ENCODE data around the gene AADACL4. TPM values are rescaled to one million over a fixed set of nuclear protein-coding genes. Genes with fewer than 3 reads are reported as not detected.

AADACL4 gene
- total RNA-seq, 4 donors from 2014 or later = not detected

- Histone ChIP-seq H3K27me3 (no peaks in the 10 kb centered on the region), H3K9me3 (no peaks in the 10 kb centered on the region), H3K4me1 (no peaks in the 10 kb centered on the region), H3K27ac (no peak overlapping the region), H3K4me3 (no peak overlapping the region), H3K36me3 (no peaks in the 10 kb centered on the region)
- TF ChIP-seq POLR2A (IDR thresholded peaks at IDR 0.05) (no peak), POLR2AphosphoS5 (IDR thresholded peaks at IDR 0.05) (no peak), EP300 (IDR thresholded peaks at IDR 0.05; ENCODE audit: low read depth) (no peak), CTCF (IDR thresholded peaks at IDR 0.05) (no peak)
- intact Hi-C loops (cut with DNase I; ENCODE audit: low total_unique reads) = no loop called here
- in situ Hi-C loops (cut with MboI; ENCODE audit: low pct_ligation_motif_present in 1 of 4, low pct_unique_long_range_greater_than_20kb in 1 of 4, low sequenced_read_pairs in 3 of 4) = no loop called here
- no peak for DNase-seq
- 13% methylated on average over 1 of the region's 1 CpG; no CpG with 5 or more reads in 1 of the 2 donors for WGBS, 2 donors (ENCODE audit: low coverage in 1 of 2)
Observed at GRCh38 chr1:12709091-12709491, 65.2 kb downstream of the AADACL4 start.

DNA sequence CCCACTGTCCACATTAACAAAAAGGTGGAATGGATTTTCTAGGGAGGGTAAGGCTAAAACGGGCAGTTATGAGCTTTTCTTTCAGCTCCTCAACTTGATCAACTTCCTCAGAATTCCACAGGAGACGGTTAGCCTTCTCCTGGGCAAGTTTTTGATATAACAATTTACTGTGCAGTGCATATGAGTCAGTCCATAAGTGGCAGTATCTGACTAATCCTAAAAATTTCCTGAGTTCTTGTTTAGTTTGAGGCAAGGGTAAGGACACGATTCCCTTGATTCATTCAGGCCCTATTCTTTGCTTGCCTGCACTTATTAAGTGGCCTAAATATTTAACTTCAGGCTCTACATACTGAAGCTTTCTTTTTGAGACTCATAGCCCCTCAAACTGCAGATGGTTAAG lies 65.8 kb downstream of the AADACL4 start:
- H3K27ac ChIP-seq = no peak overlapping the region
- WGBS, 2 donors (ENCODE audit: low coverage in 1 of 2) = 82% methylated on average over 3 of the region's 3 CpGs; no CpG with 5 or more reads in 1 of the 2 donors
- DNase-seq = no peak

DNA sequence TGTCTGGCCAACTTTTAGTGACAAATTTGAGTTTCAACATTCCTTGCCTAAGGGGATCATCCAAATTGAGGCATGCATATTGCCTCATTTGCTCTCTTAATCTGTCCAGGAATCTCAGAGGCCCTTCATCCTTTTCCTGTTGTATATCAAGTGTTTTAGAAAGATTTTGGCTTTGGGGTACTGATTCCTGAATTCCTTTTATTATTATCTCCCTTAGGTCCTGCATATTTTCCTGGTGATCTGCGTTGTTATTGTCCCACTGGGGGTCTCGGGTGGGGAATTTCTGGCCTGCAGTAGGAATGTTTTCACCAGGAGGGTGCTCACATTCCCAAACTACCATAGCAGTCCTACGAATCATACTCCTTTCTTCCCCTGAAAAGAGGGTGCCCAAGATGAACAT lies 67.7 kb downstream of the AADACL4 start:
- intact Hi-C loops (cut with DNase I; ENCODE audit: low total_unique reads) = no loop called here

More for the DNA sequence above, 65.8 kb downstream of the AADACL4 start:
- TF ChIP-seq POLR2AphosphoS5 (IDR thresholded peaks at IDR 0.05) = no peak
- no peak for TF ChIP-seq EP300 (IDR thresholded peaks at IDR 0.05; ENCODE audit: low read depth)
- no peak for TF ChIP-seq POLR2A (IDR thresholded peaks at IDR 0.05)
- no peak for TF ChIP-seq CTCF (IDR thresholded peaks at IDR 0.05)
- Histone ChIP-seq H3K27me3 (no peaks in the 10 kb centered on the region), H3K9me3 (no peaks in the 10 kb centered on the region), H3K36me3 (no peaks in the 10 kb centered on the region), H3K4me3 (no peak overlapping the region), H3K4me1 (no peaks in the 10 kb centered on the region)
- intact Hi-C loops (cut with DNase I; ENCODE audit: low total_unique reads) (no loop called here), in situ Hi-C loops (cut with MboI; ENCODE audit: low pct_ligation_motif_present in 1 of 4, low pct_unique_long_range_greater_than_20kb in 1 of 4, low sequenced_read_pairs in 3 of 4) (no loop called here)

DNA sequence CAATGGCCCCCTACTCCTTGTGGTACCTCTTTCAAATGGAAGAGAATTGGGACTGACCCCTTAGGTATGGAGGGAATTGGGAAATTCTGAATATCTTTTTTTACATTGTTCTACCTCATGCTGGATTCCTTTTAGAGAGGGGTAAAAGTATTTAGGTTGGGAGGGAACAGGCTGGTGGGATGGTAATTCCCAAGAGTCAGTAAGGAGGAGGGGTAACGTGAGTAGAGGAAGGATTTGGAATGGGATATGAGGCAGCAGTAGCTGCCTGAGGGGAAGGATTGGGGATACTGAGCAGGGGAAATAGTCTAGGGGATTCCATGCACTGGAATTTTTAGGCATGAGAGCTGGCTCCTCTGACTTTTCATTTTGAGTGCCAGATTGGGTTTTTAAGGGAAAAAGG lies 68.2 kb downstream of the AADACL4 start:
- no peaks in the 10 kb centered on the region for H3K4me1 ChIP-seq
- WGBS, 2 donors (ENCODE audit: low coverage in 1 of 2) = 69 to 83% methylated on average over 1 of the region's 1 CpG
- intact Hi-C loops (cut with DNase I; ENCODE audit: low total_unique reads) = no loop called here

More for the DNA sequence above, 67.7 kb downstream of the AADACL4 start:
- no peak overlapping the region for H3K4me3 ChIP-seq
- DNase-seq = no peak
- H3K9me3 ChIP-seq = no peaks in the 10 kb centered on the region
- no peak overlapping the region for H3K27ac ChIP-seq
- WGBS, 2 donors (ENCODE audit: low coverage in 1 of 2) = 67 to 68% methylated on average over 3 of the region's 3 CpGs
- TF ChIP-seq POLR2AphosphoS5 (IDR thresholded peaks at IDR 0.05) (no peak), CTCF (IDR thresholded peaks at IDR 0.05) (no peak), POLR2A (IDR thresholded peaks at IDR 0.05) (no peak)
- H3K27me3 ChIP-seq = no peaks in the 10 kb centered on the region
- H3K4me1 ChIP-seq = no peaks in the 10 kb centered on the region
- in situ Hi-C loops (cut with MboI; ENCODE audit: low pct_ligation_motif_present in 1 of 4, low pct_unique_long_range_greater_than_20kb in 1 of 4, low sequenced_read_pairs in 3 of 4) = no loop called here
- H3K36me3 ChIP-seq = no peaks in the 10 kb centered on the region

More for the DNA sequence above, 68.2 kb downstream of the AADACL4 start:
- in situ Hi-C loops (cut with MboI; ENCODE audit: low pct_ligation_motif_present in 1 of 4, low pct_unique_long_range_greater_than_20kb in 1 of 4, low sequenced_read_pairs in 3 of 4) = no loop called here
- H3K27me3 ChIP-seq = no peaks in the 10 kb centered on the region
- no peak for TF ChIP-seq POLR2AphosphoS5 (IDR thresholded peaks at IDR 0.05)
- TF ChIP-seq POLR2A (IDR thresholded peaks at IDR 0.05) = no peak
- no peak for TF ChIP-seq EP300 (IDR thresholded peaks at IDR 0.05; ENCODE audit: low read depth)
- no peak for TF ChIP-seq CTCF (IDR thresholded peaks at IDR 0.05)
- H3K4me3 ChIP-seq = no peak overlapping the region
- H3K27ac ChIP-seq = no peak overlapping the region
- H3K36me3 ChIP-seq = no peaks in the 10 kb centered on the region
- DNase-seq = no peak
- H3K9me3 ChIP-seq = no peaks in the 10 kb centered on the region

Measured in transverse colon (tissue), 4 donors.